NB4 (cell line): ENCODE results near the gene SMPD3.

Source experiments
- DNase-seq: peaks from one replicate; pipeline ENCODE4 v3.0.0; 2010; ENCODE audit warnings: low read depth
- H3K4me3 ChIP-seq: one replicate; pipeline ENCODE4 v1.5.1; 2011; ENCODE audit warnings: mild to moderate bottlenecking, low read depth, low read length, moderate library complexity
- CTCF ChIP-seq: IDR thresholded peaks from one replicate; pipeline ENCODE4 v1.5.1; 2012; ENCODE audit warnings: low read depth, low read length
- MAX ChIP-seq: IDR thresholded peaks from 2 replicates; pipeline ENCODE4 v1.6.1; 2011; ENCODE audit warnings: low read depth, low read length
- MYC ChIP-seq: IDR thresholded peaks from 2 replicates; pipeline ENCODE4 v1.6.1; 2011; ENCODE audit warnings: low read depth, low read length
- POLR2A ChIP-seq: IDR thresholded peaks from 2 replicates; pipeline ENCODE4 v1.6.1; 2011; ENCODE audit warnings: mild to moderate bottlenecking; ENCODE audit not compliant: insufficient read length; ENCODE audit errors: extremely low read depth

The SMPD3 gene

GRCh38 chr16:68450741-68451255 is 2.5 kb upstream of the SMPD3 start:
- TF ChIP-seq MYC (no peak), CTCF (no peak), POLR2A (no peak), MAX (no peak)
- DNase-seq, result no peak
- H3K4me3 ChIP-seq, result no peak overlapping the region

- H3K4me3 ChIP-seq, result no peak overlapping the region
- DNase-seq, result no peak
Measured at GRCh38 chr16:68447653-68448359, 502 bp downstream of the SMPD3 start.

GRCh38 chr16:68446681-68447652 is 1.3 kb downstream of the SMPD3 start:
- no peak for DNase-seq
- TF ChIP-seq POLR2A (no peak), CTCF (no peak), MAX (no peak), MYC (no peak)
- H3K4me3 ChIP-seq, result no peak overlapping the region

More at GRCh38 chr16:68447653-68448359, 502 bp downstream of the SMPD3 start:
- TF ChIP-seq MYC (no peak), POLR2A (no peak), CTCF (no peak), MAX (no peak)

GRCh38 chr16:68445458-68445857 is 2.9 kb downstream of the SMPD3 start:
- no peak overlapping the region for H3K4me3 ChIP-seq
- TF ChIP-seq POLR2A (no peak), CTCF (peak; percentile 89)
- DNase-seq, result peak; percentile 83

- TF ChIP-seq MYC (no peak), MAX (no peak)
- DNase-seq, result peak; percentile 37
- H3K4me3 ChIP-seq, result no peak overlapping the region
Measured at GRCh38 chr16:68444056-68444657, 4.2 kb downstream of the SMPD3 start.

GRCh38 chr16:68436581-68436980 is 11.7 kb downstream of the SMPD3 start:
- TF ChIP-seq CTCF (peak; percentile 75), MYC (no peak), MAX (no peak), POLR2A (no peak)
- peak; percentile 58 for DNase-seq
- H3K4me3 ChIP-seq, result no peak overlapping the region
